Suprapubic skin (tissue), 4 donors: ENCODE results near the gene SCN2A. TPM values are rescaled to one million over a fixed set of nuclear protein-coding genes. Genes with fewer than 3 reads are reported as not detected.
"Not testable (repeated sequence)": the region's sequence is repeated elsewhere in the genome, so short reads cannot be mapped to it uniquely, and the experiment has no call there.

Source experiments
- DNase-seq, 2 donors: peaks; one replicate each; pipeline ENCODE4 v3.0.0-alpha.2; 2019; ENCODE audit warnings: low spot score in 2 of 2
- H3K27ac ChIP-seq: fragments of 200-600 bp; sonication (generic); one replicate; pipeline ENCODE4 v1.5.1; 2019
- H3K27me3 ChIP-seq: fragments of 200-600 bp; sonication (generic); one replicate; pipeline ENCODE4 v1.5.1; 2019
- H3K36me3 ChIP-seq: fragments of 200-600 bp; sonication (generic); one replicate; pipeline ENCODE4 v1.5.1; 2019
- H3K4me1 ChIP-seq: fragments of 200-600 bp; sonication (generic); one replicate; pipeline ENCODE4 v1.5.1; 2019
- H3K4me3 ChIP-seq: fragments of 200-600 bp; sonication (generic); one replicate; pipeline ENCODE4 v1.5.1; 2019; ENCODE audit warnings: mild to moderate bottlenecking
- H3K9me3 ChIP-seq: fragments of 200-600 bp; sonication (generic); one replicate; pipeline ENCODE4 v1.5.1; 2019
- EP300 ChIP-seq: sonication (generic); formaldehyde crosslinking; IDR thresholded peaks from one replicate; pipeline ENCODE4 v1.6.1; 2017; ENCODE audit warnings: antibody characterized with exemption
- POLR2A ChIP-seq, 2 donors: fragments of 450-650 bp; IDR thresholded peaks; one replicate each; pipeline ENCODE4 v1.6.1; 2017; ENCODE audit warnings: antibody characterized with exemption in 2 of 2, mild to moderate bottlenecking in 2 of 2, moderate library complexity in 2 of 2
- POLR2AphosphoS5 ChIP-seq, 3 donors: sonication (generic); formaldehyde crosslinking; IDR thresholded peaks; one replicate each; pipeline ENCODE4 v1.6.1; 2017; ENCODE audit warnings: antibody characterized with exemption in 3 of 3
- WGBS: methylation state at CpG from one replicate; pipeline ENCODE4 v1.1.5; 2018; 5-methylcytosine and 5-hydroxymethylcytosine counted together
- total RNA-seq, 4 donors: library from RNA; depleted of rRNA; stranded (reverse); fragments of >200 nt; gene quantifications; one replicate each; pipeline ENCODE4 v1.1.0, GENCODE V29; 2016
- TF ChIP-seq, protein P1 (sequence below), 2 donors: fragments of 200-600 bp in 1 of 2; fragments of 450-650 bp in 1 of 2; sonication (generic) in 1 of 2; IDR thresholded peaks; one replicate each; pipeline ENCODE4 v1.5.1; 2016 to 2019; ENCODE audit warnings: antibody characterized with exemption in 2 of 2, mild to moderate bottlenecking in 1 of 2, moderate library complexity in 1 of 2

SCN2A gene
- total RNA-seq, 4 donors from 2014 or later, result 0.08 to 1.1 (median 0.20) TPM

DNA sequence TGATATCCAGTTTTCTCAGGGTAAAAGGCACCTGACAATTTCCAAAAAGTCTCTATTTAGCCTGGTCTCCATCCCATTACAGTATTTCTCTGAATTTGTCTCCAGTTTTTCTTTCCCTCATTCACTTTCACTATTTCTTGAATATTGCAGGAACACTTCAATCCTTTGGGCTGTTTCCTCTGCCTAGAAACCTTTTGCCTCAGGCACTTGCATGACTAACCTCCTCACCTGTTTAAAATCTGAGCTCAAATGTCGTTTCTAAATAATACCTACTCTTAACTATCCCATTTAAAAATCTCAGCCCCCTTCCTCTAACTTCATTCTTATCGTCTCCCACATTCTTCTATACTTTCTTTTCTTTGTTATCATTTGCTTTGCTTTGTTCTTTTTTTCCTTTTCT is 9.0 kb downstream of the SCN2A start:
- Histone ChIP-seq H3K9me3 (no peaks in the 10 kb centered on the region), H3K4me1 (no peaks in the 10 kb centered on the region), H3K4me3 (no peak overlapping the region), H3K27me3 (no peaks in the 10 kb centered on the region), H3K36me3 (no peaks in the 10 kb centered on the region), H3K27ac (no peak overlapping the region)
- 53% methylated on average over 2 of the region's 2 CpGs for WGBS
- TF ChIP-seq POLR2AphosphoS5 (IDR thresholded peaks at IDR 0.05) (no peak), POLR2A (IDR thresholded peaks at IDR 0.05) (no peak), EP300 (no peak)
- TF ChIP-seq, protein P1, sequence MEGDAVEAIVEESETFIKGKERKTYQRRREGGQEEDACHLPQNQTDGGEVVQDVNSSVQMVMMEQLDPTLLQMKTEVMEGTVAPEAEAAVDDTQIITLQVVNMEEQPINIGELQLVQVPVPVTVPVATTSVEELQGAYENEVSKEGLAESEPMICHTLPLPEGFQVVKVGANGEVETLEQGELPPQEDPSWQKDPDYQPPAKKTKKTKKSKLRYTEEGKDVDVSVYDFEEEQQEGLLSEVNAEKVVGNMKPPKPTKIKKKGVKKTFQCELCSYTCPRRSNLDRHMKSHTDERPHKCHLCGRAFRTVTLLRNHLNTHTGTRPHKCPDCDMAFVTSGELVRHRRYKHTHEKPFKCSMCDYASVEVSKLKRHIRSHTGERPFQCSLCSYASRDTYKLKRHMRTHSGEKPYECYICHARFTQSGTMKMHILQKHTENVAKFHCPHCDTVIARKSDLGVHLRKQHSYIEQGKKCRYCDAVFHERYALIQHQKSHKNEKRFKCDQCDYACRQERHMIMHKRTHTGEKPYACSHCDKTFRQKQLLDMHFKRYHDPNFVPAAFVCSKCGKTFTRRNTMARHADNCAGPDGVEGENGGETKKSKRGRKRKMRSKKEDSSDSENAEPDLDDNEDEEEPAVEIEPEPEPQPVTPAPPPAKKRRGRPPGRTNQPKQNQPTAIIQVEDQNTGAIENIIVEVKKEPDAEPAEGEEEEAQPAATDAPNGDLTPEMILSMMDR (IDR thresholded peaks at IDR 0.05), result no peak
- no peak for DNase-seq

- DNase-seq, result no peak
- H3K4me1 ChIP-seq, result no peaks in the 10 kb centered on the region
- H3K27ac ChIP-seq, result no peak overlapping the region
- no peaks in the 10 kb centered on the region for H3K27me3 ChIP-seq
- H3K4me3 ChIP-seq, result no peak overlapping the region
- no peaks in the 10 kb centered on the region for H3K9me3 ChIP-seq
- 74% methylated on average over 4 of the region's 4 CpGs for WGBS
- TF ChIP-seq POLR2A (IDR thresholded peaks at IDR 0.05) (no peak), POLR2AphosphoS5 (IDR thresholded peaks at IDR 0.05) (no peak), EP300 (no peak)
- TF ChIP-seq, protein P1 (IDR thresholded peaks at IDR 0.05), result no peak
- no peaks in the 10 kb centered on the region for H3K36me3 ChIP-seq
Measured at GRCh38 chr2:165251366-165251765, 12.2 kb downstream of the SCN2A start.

- no peak overlapping the region for H3K27ac ChIP-seq
- no peak for DNase-seq
- no peak overlapping the region for H3K4me3 ChIP-seq
- no peaks in the 10 kb centered on the region for H3K36me3 ChIP-seq
- no peaks in the 10 kb centered on the region for H3K9me3 ChIP-seq
- no peaks in the 10 kb centered on the region for H3K4me1 ChIP-seq
- no peaks in the 10 kb centered on the region for H3K27me3 ChIP-seq
- TF ChIP-seq POLR2A (IDR thresholded peaks at IDR 0.05) (no peak), EP300 (no peak)
- TF ChIP-seq, protein P1 (IDR thresholded peaks at IDR 0.05), result no peak
Measured at GRCh38 chr2:165253178-165253577, 14.0 kb downstream of the SCN2A start.

GRCh38 chr2:165256618-165257017 is 17.4 kb downstream of the SCN2A start:
- H3K4me3 ChIP-seq, result no peak overlapping the region
- H3K4me1 ChIP-seq, result no peaks in the 10 kb centered on the region
- no peak for TF ChIP-seq EP300
- no peak for TF ChIP-seq POLR2AphosphoS5 (IDR thresholded peaks at IDR 0.05)
- TF ChIP-seq POLR2A (IDR thresholded peaks at IDR 0.05), result no peak
- TF ChIP-seq, protein P1 (IDR thresholded peaks at IDR 0.05), result no peak
- no peak for DNase-seq
- no peaks in the 10 kb centered on the region for H3K9me3 ChIP-seq
- H3K36me3 ChIP-seq, result no peaks in the 10 kb centered on the region
- WGBS, result 94% methylated on average over 2 of the region's 2 CpGs
- no peaks in the 10 kb centered on the region for H3K27me3 ChIP-seq
- H3K27ac ChIP-seq, result no peak overlapping the region

GRCh38 chr2:165260347-165260746 is 21.1 kb downstream of the SCN2A start:
- not testable (repeated sequence) for H3K36me3 ChIP-seq, H3K27ac ChIP-seq, H3K27me3 ChIP-seq, H3K4me3 ChIP-seq, H3K9me3 ChIP-seq, DNase-seq, H3K4me1 ChIP-seq
- WGBS, result 63% methylated on average over 2 of the region's 2 CpGs

GRCh38 chr2:165268754-165269153 is 29.5 kb downstream of the SCN2A start:
- no peaks in the 10 kb centered on the region for H3K4me1 ChIP-seq
- no peaks in the 10 kb centered on the region for H3K27me3 ChIP-seq
- no peak for TF ChIP-seq POLR2AphosphoS5 (IDR thresholded peaks at IDR 0.05)
- TF ChIP-seq, protein P1 (IDR thresholded peaks at IDR 0.05), result no peak
- TF ChIP-seq EP300, result no peak
- no peak for TF ChIP-seq POLR2A (IDR thresholded peaks at IDR 0.05)
- 67% methylated on average over 2 of the region's 2 CpGs for WGBS
- no peak overlapping the region for H3K4me3 ChIP-seq
- DNase-seq, result no peak
- no peak overlapping the region for H3K27ac ChIP-seq
- no peaks in the 10 kb centered on the region for H3K9me3 ChIP-seq
- no peaks in the 10 kb centered on the region for H3K36me3 ChIP-seq
